HG02763 (cell line): ENCODE measurements around the gene BAHCC1.

ENCODE experiments used
- ATAC-seq: cut with Tn5 transposase; IDR thresholded peaks from one replicate; pipeline ENCODE4 v1.9.1; 2021; ENCODE audit warnings: mild to moderate bottlenecking, moderate library complexity; ENCODE audit not compliant: unreplicated experiment

Gene BAHCC1

GRCh38 chr17:81397314-81398175 lies 2.3 kb downstream of the BAHCC1 start:
- ATAC-seq, result no peak

- no peak for ATAC-seq
Measured at GRCh38 chr17:81398176-81398831, 3.0 kb downstream of the BAHCC1 start.

GRCh38 chr17:81398832-81399411 lies 3.7 kb downstream of the BAHCC1 start:
- no peak for ATAC-seq

GRCh38 chr17:81399481-81400153 lies 4.4 kb downstream of the BAHCC1 start:
- ATAC-seq, result no peak

GRCh38 chr17:81400154-81400977 lies 5.1 kb downstream of the BAHCC1 start:
- ATAC-seq, result no peak

GRCh38 chr17:81400996-81401722 lies 5.9 kb downstream of the BAHCC1 start:
- ATAC-seq, result no peak

- no peak for ATAC-seq
Measured at GRCh38 chr17:81401723-81402529, 6.7 kb downstream of the BAHCC1 start.

- no peak for ATAC-seq
Measured at GRCh38 chr17:81402530-81402941, 7.3 kb downstream of the BAHCC1 start.

- ATAC-seq, result no peak
Measured at GRCh38 chr17:81402981-81403467, 7.8 kb downstream of the BAHCC1 start.

- ATAC-seq, result no peak
Measured at GRCh38 chr17:81403671-81404534, 8.6 kb downstream of the BAHCC1 start.

- no peak for ATAC-seq
Measured at GRCh38 chr17:81404558-81405165, 9.4 kb downstream of the BAHCC1 start.

- ATAC-seq, result no peak
Measured at GRCh38 chr17:81405411-81405872, 10.2 kb downstream of the BAHCC1 start.

GRCh38 chr17:81406117-81406953 lies 11.1 kb downstream of the BAHCC1 start:
- no peak for ATAC-seq

- no peak for ATAC-seq
Measured at GRCh38 chr17:81408049-81408448, 12.8 kb downstream of the BAHCC1 start.

GRCh38 chr17:81409190-81409935 lies 14.1 kb downstream of the BAHCC1 start:
- ATAC-seq, result no peak

GRCh38 chr17:81410852-81411251 lies 15.6 kb downstream of the BAHCC1 start:
- no peak for ATAC-seq
